GM13977 (cell line): Measurements from ENCODE around the gene MEP1B.
"Not testable (repeated sequence)": the region's sequence is repeated elsewhere in the genome, so short reads cannot be mapped to it uniquely, and the experiment has no call there.

Experiments
- DNase-seq: peaks from one replicate; pipeline ENCODE4 v3.0.0; 2012; ENCODE audit warnings: low spot score
- CTCF ChIP-seq: IDR thresholded peaks from 2 replicates; pipeline ENCODE4 v1.5.1; 2012; ENCODE audit warnings: mild to moderate bottlenecking, control low read depth; ENCODE audit not compliant: insufficient read depth; ENCODE audit errors: extremely low read depth, missing control alignments
- in situ Hi-C: fragments of 300-500 bp; cut with MboI; formaldehyde crosslinking; loops from one replicate; pipeline ENCODE4 v1.12.0; 2022; ENCODE audit warnings: low sequenced_read_pairs, low pct_unique_long_range_greater_than_20kb, mixed read lengths, inconsistent platforms; ENCODE audit not compliant: unreplicated experiment

Gene MEP1B

GRCh38 chr18:32208577-32208976 is 18.7 kb downstream of the MEP1B start:
- TF ChIP-seq CTCF: no peak
- in situ Hi-C loops: no loop called here
- no peak for DNase-seq

- no peak for DNase-seq
- in situ Hi-C loops: no loop called here
- no peak for TF ChIP-seq CTCF
Measured at GRCh38 chr18:32209685-32210445, 20.0 kb downstream of the MEP1B start.

GRCh38 chr18:32213693-32214092 is 23.9 kb downstream of the MEP1B start:
- no peak for TF ChIP-seq CTCF
- DNase-seq: no peak
- in situ Hi-C loops: no loop called here

- in situ Hi-C loops: no loop called here
- no peak for TF ChIP-seq CTCF
- DNase-seq: no peak
Measured at GRCh38 chr18:32216390-32216789, 26.6 kb downstream of the MEP1B start.

- in situ Hi-C loops: no loop called here
- no peak for TF ChIP-seq CTCF
- no peak for DNase-seq
Measured at GRCh38 chr18:32219431-32220018, 29.7 kb downstream of the MEP1B start.

GRCh38 chr18:32233348-32233747 is 43.5 kb downstream of the MEP1B start:
- in situ Hi-C loops, DNase-seq: not testable (repeated sequence)

GRCh38 chr18:32237049-32237448 is 47.2 kb downstream of the MEP1B start:
- in situ Hi-C loops: no loop called here
- no peak for DNase-seq
- no peak for TF ChIP-seq CTCF
